K562 (cell line): ENCODE results near the gene COQ5. TPM values are rescaled to one million over a fixed set of nuclear protein-coding genes. Genes with fewer than 3 reads are reported as not detected.

Experiments used
- ATAC-seq: fragments of 200-7000 bp; cut with Tn5 transposase; 3 replicates; pipeline ENCODE4 v1.9.1; 2020; ENCODE audit warnings: moderate library complexity
- BruUV-seq: library from RNA; stranded (reverse); fragments of 400-500 nt; replicated peaks from 2 replicates; lab custom pipeline; 2021; lab: Mats Ljungman, UMichigan
- CTCF ChIA-PET: fragments of 300-600 bp; formaldehyde crosslinking; extraction: SDS; loops from one replicate; lab custom pipeline; 2021; ENCODE audit warnings: low intra/inter-chr PET ratio; lab: Yijun Ruan, JAX
- POLR2A ChIA-PET: fragments of 300-600, 350-650 bp; sonication (Branson Sonifier 250); formaldehyde crosslinking; extraction: SDS; loops from one replicate; lab custom pipeline; 2021; ENCODE audit warnings: antibody characterized with exemption, inconsistent platforms; lab: Yijun Ruan, JAX
- DNase-seq, 4 experiments: peaks; one replicate each; pipeline versions ENCODE4 v3.0.0 to v3.0.0-alpha.2; 2011 to 2018; ENCODE audit warnings: low spot score in 3 of 4, mixed read lengths in 3 of 4; ENCODE audit errors: extremely low read depth in 1 of 4
- FAIRE-seq: peaks from 2 replicates; lab custom pipeline; 2011; peaks lifted over from hg19 to GRCh38; lab: Jason Lieb, UNC
- H2AFZ ChIP-seq: 2 replicates; pipeline ENCODE4 v1.6.0; 2011; ENCODE audit warnings: low read depth, low read length, control low read depth, inconsistent platforms
- H3K27ac ChIP-seq: fragments of 200-600 bp; 3 replicates; pipeline ENCODE4 v1.8.0; 2011; ENCODE audit warnings: low read depth, mild to moderate bottlenecking, control low read depth, inconsistent platforms, low read length, moderate library complexity, mixed read lengths; ENCODE audit errors: extremely low read depth
- H3K27me3 ChIP-seq, 2 experiments: fragments of 300-600 bp in 1 of 2; 2 replicates in 1 of 2; 3 replicates in 1 of 2; pipeline versions ENCODE4 v1.6.0 to v1.8.0; 2011; ENCODE audit warnings: inconsistent platforms in 2 of 2, low read length in 2 of 2, mild to moderate bottlenecking in 1 of 2, mixed read lengths in 1 of 2, moderate library complexity in 1 of 2; ENCODE audit not compliant: control insufficient read depth in 2 of 2, insufficient read depth in 2 of 2
- H3K36me3 ChIP-seq: fragments of 300-600 bp; 3 replicates; pipeline ENCODE4 v1.8.0; 2011; ENCODE audit warnings: mild to moderate bottlenecking, low read length, inconsistent platforms; ENCODE audit not compliant: control insufficient read depth, insufficient read depth
- H3K4me1 ChIP-seq, 2 experiments: fragments of 200-600 bp in 1 of 2; replicated peaks in 1 of 2; 2 replicates in 1 of 2; 3 replicates in 1 of 2; pipeline versions ENCODE4 v1.5.1 to v1.8.0; 2011; ENCODE audit warnings: inconsistent platforms in 2 of 2, low read length in 2 of 2, mild to moderate bottlenecking in 1 of 2, mixed read lengths in 1 of 2, moderate library complexity in 1 of 2; ENCODE audit not compliant: control insufficient read depth in 2 of 2, insufficient read depth in 2 of 2
- H3K4me2 ChIP-seq: 2 replicates; pipeline ENCODE4 v1.6.1; 2011; ENCODE audit warnings: low read length, control low read depth, inconsistent platforms, mixed read lengths; ENCODE audit not compliant: insufficient read depth
- H3K4me3 ChIP-seq: fragments of 200-600 bp; sonication (generic), shearing (Covaris generic); 2 replicates; pipeline ENCODE4 v1.5.1; 2016; ENCODE audit warnings: control low read depth, inconsistent platforms
- H3K79me2 ChIP-seq: fragments of 200-600 bp; 3 replicates; pipeline ENCODE4 v1.8.0; 2011; ENCODE audit warnings: low read length, inconsistent platforms; ENCODE audit not compliant: control insufficient read depth, insufficient read depth
- H3K9ac ChIP-seq, 2 experiments: 2 replicates each; pipeline versions ENCODE4 v1.6.0 to v1.6.1; 2011; ENCODE audit warnings: low read depth in 2 of 2, low read length in 2 of 2, control low read depth in 1 of 2, inconsistent platforms in 1 of 2, mild to moderate bottlenecking in 1 of 2, mixed read lengths in 1 of 2; ENCODE audit not compliant: insufficient read depth in 1 of 2
- H3K9me1 ChIP-seq: one replicate; pipeline ENCODE4 v1.6.0; 2011; ENCODE audit warnings: inconsistent platforms, mild to moderate bottlenecking, low read length, moderate library complexity; ENCODE audit not compliant: control insufficient read depth, insufficient read depth
- H3K9me3 ChIP-seq: replicated peaks from 2 replicates; pipeline ENCODE4 v1.5.1; 2011; ENCODE audit warnings: low read depth, low read length, inconsistent platforms; ENCODE audit not compliant: control insufficient read depth, insufficient read depth
- H4K20me1 ChIP-seq: replicated peaks from 2 replicates; pipeline ENCODE4 v1.6.1; 2011; ENCODE audit warnings: low read length, inconsistent platforms, mixed read lengths; ENCODE audit not compliant: control insufficient read depth, insufficient read depth
- CREM ChIP-seq: IDR thresholded peaks from 2 replicates; pipeline ENCODE4 v1.6.1; 2014; ENCODE audit warnings: antibody characterized with exemption, low read depth
- ETV5 ChIP-seq: sonication (generic); formaldehyde crosslinking; IDR thresholded peaks from 2 replicates; pipeline ENCODE4 v1.4.0; 2020; ENCODE audit warnings: low read depth, mild to moderate bottlenecking, missing genetic modification reagents
- HDGF ChIP-seq: fragments of 450-650 bp; IDR thresholded peaks from 2 replicates; pipeline ENCODE4 v1.6.1; 2016
- HNRNPL ChIP-seq: fragments of 200-400 bp; formaldehyde crosslinking; IDR thresholded peaks from 2 replicates; pipeline ENCODE4 v1.6.1; 2017; ENCODE audit warnings: low read depth, mild to moderate bottlenecking, low read length
- KLF10 ChIP-seq: fragments of 250-450 bp; sonication (Bioruptor Pico); IDR thresholded peaks from 2 replicates; pipeline ENCODE4 v1.6.1; 2021; ENCODE audit warnings: matching md5 sums
- L3MBTL2 ChIP-seq: fragments of 450-650 bp; IDR thresholded peaks from 2 replicates; pipeline ENCODE4 v1.6.1; 2016; ENCODE audit warnings: mild to moderate bottlenecking, moderate library complexity
- NR2C2 ChIP-seq, 2 experiments: fragments of 200-800 bp in 1 of 2; sonication (Bioruptor generic) in 1 of 2; sonication (generic) in 1 of 2; formaldehyde crosslinking in 1 of 2; IDR thresholded peaks; 2 replicates each; pipeline versions ENCODE4 v1.6.1 to v1.8.0; 2016 to 2022; ENCODE audit warnings: mild to moderate bottlenecking in 1 of 2, missing compliant biosample characterization in 1 of 2, missing genetic modification characterization in 1 of 2, missing genetic modification reagents in 1 of 2
- PML ChIP-seq: IDR thresholded peaks from 2 replicates; pipeline ENCODE4 v1.6.1; 2012; ENCODE audit warnings: low read length, inconsistent platforms
- POLR2A ChIP-seq: fragments of 450-650 bp; conservative IDR thresholded peaks from 2 replicates; pipeline ENCODE4 v1.6.1; 2016
- RAD21 ChIP-seq, 2 experiments: fragments of 250-450 bp in 1 of 2; fragments of 450-650 bp in 1 of 2; sonication (Bioruptor Pico) in 1 of 2; formaldehyde crosslinking in 1 of 2; IDR thresholded peaks in 1 of 2; conservative IDR thresholded peaks in 1 of 2; 2 replicates each; pipeline versions ENCODE4 v1.4.0 to v1.8.0; 2020 to 2022; ENCODE audit warnings: mild to moderate bottlenecking in 2 of 2, moderate library complexity in 1 of 2
- U2AF2 ChIP-seq: fragments of 200-400 bp; formaldehyde crosslinking; optimal IDR thresholded peaks from 2 replicates; pipeline ENCODE3; 2017; ENCODE audit warnings: low read depth, mild to moderate bottlenecking, low read length
- XRCC5 ChIP-seq: fragments of 200-400 bp; formaldehyde crosslinking; IDR thresholded peaks from 2 replicates; pipeline ENCODE4 v1.6.1; 2017; ENCODE audit warnings: low read depth, mild to moderate bottlenecking, low read length
- ZBTB7A ChIP-seq: IDR thresholded peaks from 2 replicates; pipeline ENCODE4 v1.6.1; 2011; ENCODE audit warnings: low read depth, mild to moderate bottlenecking, low read length, moderate library complexity, borderline replicate concordance; ENCODE audit not compliant: control insufficient read depth
- ZC3H4 ChIP-seq: sonication (generic); formaldehyde crosslinking; IDR thresholded peaks from 2 replicates; pipeline ENCODE4 v1.9.0; 2021; ENCODE audit warnings: missing genetic modification reagents, borderline replicate concordance
- ZNF785 ChIP-seq: fragments of 250-450 bp; sonication (Bioruptor Pico); IDR thresholded peaks from 2 replicates; pipeline ENCODE4 v1.4.0; 2020; ENCODE audit warnings: mild to moderate bottlenecking
- WGBS: fragments of 100-300 bp; shearing (Covaris generic); methylation state at CpG from one replicate; pipeline ENCODE4 v1.1.6; 2016; ENCODE audit warnings: low coverage, mixed read lengths; ENCODE audit not compliant: insufficient coverage; ENCODE audit errors: missing lambda C conversion rate; 5-methylcytosine and 5-hydroxymethylcytosine counted together
- in situ Hi-C: fragments of 300-500 bp; cut with MboI; formaldehyde crosslinking; loops from 4 replicates; pipeline ENCODE4 v1.15.0; 2018; ENCODE audit warnings: inconsistent platforms, mixed read lengths
- intact Hi-C: fragments of 100-400 bp; cut with micrococcal nuclease; formaldehyde crosslinking; loops from 2 replicates; pipeline ENCODE4 v1.14.2; 2022
- polyA plus RNA-seq, 8 experiments: library from polyadenylated mRNA; depleted of rRNA in 4 of 8; stranded (reverse) in 5 of 8; unstranded in 3 of 8; fragments of >200 nt; fragmentation: Nextera tagmentation in 2 of 8; fragmentation: Illumina TruSeq in 1 of 8; extraction: Ambion mirVana in 2 of 8; extraction: Trizol in 1 of 8; gene quantifications; 2 replicates each; pipeline versions ENCODE4 v1.2.1 to v1.2.3, GENCODE V29; 2011 to 2014; ENCODE audit warnings: inconsistent platforms in 1 of 8, missing spikeins in 1 of 8
- total RNA-seq, 7 experiments: library from RNA; depleted of rRNA in 6 of 7; stranded (reverse); fragments of >200 nt in 6 of 7; fragmentation: Illumina TruSeq in 2 of 7; extraction: Trizol in 2 of 7; gene quantifications; 2 replicates each; pipeline versions ENCODE4 v1.2.1 to v1.2.3, GENCODE V29; 2011 to 2021; ENCODE audit warnings: low replicate concordance in 1 of 7

The COQ5 gene
- total and polyA plus RNA-seq, 9 of the 15 experiments (the other 6 are each of a cell fraction or from before 2014, with no cell fraction given): 19.2 to 59.7 (median 30.4) TPM

DNA sequence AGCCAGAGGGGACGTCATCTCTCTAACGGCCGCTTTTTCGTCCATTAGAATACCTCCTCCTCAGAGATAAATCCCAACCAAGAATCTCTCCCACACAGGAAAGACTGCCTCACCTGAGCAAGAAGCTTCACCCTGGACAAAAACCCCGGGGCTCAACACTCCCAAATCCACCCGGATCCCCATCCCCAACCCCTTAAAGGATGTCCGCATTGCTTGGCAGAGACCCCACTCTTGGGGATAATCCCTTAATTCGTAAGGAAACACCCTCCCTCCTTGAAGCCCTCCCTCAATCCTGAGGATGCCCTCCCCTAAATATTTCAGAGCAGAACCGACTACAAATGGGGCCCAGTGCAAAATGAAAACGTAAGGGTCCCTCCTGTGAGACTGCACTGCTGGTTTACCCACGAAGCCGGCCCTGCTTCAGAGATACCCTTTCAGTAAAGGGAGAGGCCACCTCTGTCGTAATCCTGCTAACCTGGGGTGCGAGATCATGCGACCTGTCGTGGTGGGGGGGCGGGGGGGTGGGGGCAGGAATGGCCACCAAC is 33.7 kb downstream of the COQ5 start:
- Histone ChIP-seq H3K4me1 (peaks cover 2 to 15% of the 10 kb centered on the region in 2 experiments; a peak in 4 of 5 replicates), H2AFZ (peak overlapping the region; percentile 85), H3K4me2 (peak overlapping the region; percentile 96), H3K9me3 (0 out of 2 replicates have a peak, but pooled peaks cover 2% of the 10 kb centered on the region), H3K27ac (peak overlapping the region; percentile 54), H3K9me1 (no peaks in the 10 kb centered on the region), H4K20me1 (peaks cover 12% of the 10 kb centered on the region; the same call in 1 of the 2 replicates), H3K79me2 (peaks cover 43% of the 10 kb centered on the region), H3K27me3 (no peaks in the 10 kb centered on the region), H3K36me3 (peaks cover 40% of the 10 kb centered on the region; the same call in 2 of the 3 replicates), H3K4me3 (peak overlapping the region; percentile 97), H3K9ac (peak overlapping the region; percentile 77 to 88)
- TF ChIP-seq PML (no peak), HDGF (0 out of 2 replicates have a peak, but pooled peaks have one; percentile 25), L3MBTL2 (no peak), RAD21 (CRISPR knock-in tag; conservative IDR thresholded peaks at IDR 0.05 in 1 of 2, IDR thresholded peaks at IDR 0.05 in 1 of 2) (no peak), U2AF2 (no peak), NR2C2 (CRISPR knock-in tag; IDR thresholded peaks at IDR 0.05) (no peak), NR2C2 (tag; IDR thresholded peaks at IDR 0.05) (peak; percentile 48; the same call in 1 of the 2 replicates), KLF10 (no peak), CREM (0 out of 2 replicates have a peak, but pooled peaks have one; percentile 12), ZNF785 (CRISPR knock-in tag) (no peak), XRCC5 (0 out of 2 replicates have a peak, but pooled peaks have one; percentile 22), ZC3H4 (0 out of 2 replicates have a peak, but pooled peaks have one; percentile 64), HNRNPL (no peak), ETV5 (CRISPR knock-in tag) (0 out of 2 replicates have a peak, but pooled peaks have one; percentile 16), ZBTB7A (no peak), POLR2A (no peak)
- ChIA-PET CTCF (no interaction called here), POLR2A (interaction anchor here (0.6 to 2.3 kb wide), 17 partner anchors 8 to 294 kb away, joined by 3 to 14 read pairs (median 4); partner anchors contain the start of genes COQ5 and RPLP0)
- DNase-seq (peak in 2 of 4 experiments; percentile 12 to 41), ATAC-seq (peak; percentile 7), FAIRE-seq (no peak)
- BruUV-seq: no TSS peak
- in situ Hi-C loops: no loop called here
- intact Hi-C loops: no loop called here
- 2% methylated on average over 15 of the region's 17 CpGs for WGBS
